NCI-H2107 treated with DMSO at 0.1 percent for 48 hours (cell line): ENCODE data around the gene IER5.
"Not testable (repeated sequence)": the region's sequence is repeated elsewhere in the genome, so short reads cannot be mapped to it uniquely, and the experiment has no call there.

ENCODE experiments used
- DNase-seq: peaks from one replicate; lab custom pipeline; 2025; ENCODE audit not compliant: unreplicated experiment; lab: John Stamatoyannopoulos, UW

The IER5 gene

DNA sequence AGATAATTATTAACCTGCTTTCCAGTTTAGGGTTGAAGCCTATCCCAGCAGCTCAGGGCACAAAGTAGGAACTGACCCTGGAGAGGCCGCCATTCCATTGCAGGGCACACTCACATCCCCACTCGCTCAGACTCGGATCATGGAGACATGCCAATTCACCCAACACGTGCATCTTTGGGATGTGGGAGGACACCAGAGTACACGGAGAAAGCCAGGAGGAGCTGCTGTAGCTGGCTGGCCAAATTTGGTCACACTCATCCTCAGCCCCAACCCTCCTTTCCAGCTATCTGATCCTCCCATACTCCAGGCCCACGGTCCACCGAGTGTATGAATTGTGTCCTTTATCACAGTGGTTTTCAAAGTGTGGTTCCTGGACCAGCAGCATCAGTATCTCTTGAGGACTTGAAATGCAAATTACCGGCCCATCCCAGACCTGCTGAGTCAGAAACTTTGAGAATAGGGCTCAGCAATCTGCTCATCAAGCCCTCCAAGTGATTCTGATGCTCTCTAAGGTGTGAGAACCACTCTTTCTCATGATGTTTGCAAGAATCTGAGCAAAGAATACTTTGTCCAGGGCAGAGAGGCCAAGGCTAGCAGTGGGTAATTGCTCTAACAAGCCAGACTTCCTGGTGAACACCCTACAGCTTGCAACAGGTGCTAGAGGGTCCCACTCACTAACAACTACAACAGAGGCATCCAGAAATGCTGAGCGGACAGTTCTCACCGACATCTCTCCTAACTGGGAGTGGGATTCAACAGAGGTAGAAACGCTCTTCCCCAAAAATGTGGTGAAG lies 26.3 kb downstream of the IER5 start:
- DNase-seq: no peak

- no peak for DNase-seq
Observed at GRCh38 chr1:181115368-181115684, 26.8 kb downstream of the IER5 start.

- DNase-seq: not testable (repeated sequence)
Observed at GRCh38 chr1:181115971-181116370, 27.5 kb downstream of the IER5 start.

- DNase-seq: no peak
Observed at GRCh38 chr1:181116819-181117390, 28.4 kb downstream of the IER5 start.

- DNase-seq: no peak
Observed at GRCh38 chr1:181117648-181118449, 29.3 kb downstream of the IER5 start.

DNA sequence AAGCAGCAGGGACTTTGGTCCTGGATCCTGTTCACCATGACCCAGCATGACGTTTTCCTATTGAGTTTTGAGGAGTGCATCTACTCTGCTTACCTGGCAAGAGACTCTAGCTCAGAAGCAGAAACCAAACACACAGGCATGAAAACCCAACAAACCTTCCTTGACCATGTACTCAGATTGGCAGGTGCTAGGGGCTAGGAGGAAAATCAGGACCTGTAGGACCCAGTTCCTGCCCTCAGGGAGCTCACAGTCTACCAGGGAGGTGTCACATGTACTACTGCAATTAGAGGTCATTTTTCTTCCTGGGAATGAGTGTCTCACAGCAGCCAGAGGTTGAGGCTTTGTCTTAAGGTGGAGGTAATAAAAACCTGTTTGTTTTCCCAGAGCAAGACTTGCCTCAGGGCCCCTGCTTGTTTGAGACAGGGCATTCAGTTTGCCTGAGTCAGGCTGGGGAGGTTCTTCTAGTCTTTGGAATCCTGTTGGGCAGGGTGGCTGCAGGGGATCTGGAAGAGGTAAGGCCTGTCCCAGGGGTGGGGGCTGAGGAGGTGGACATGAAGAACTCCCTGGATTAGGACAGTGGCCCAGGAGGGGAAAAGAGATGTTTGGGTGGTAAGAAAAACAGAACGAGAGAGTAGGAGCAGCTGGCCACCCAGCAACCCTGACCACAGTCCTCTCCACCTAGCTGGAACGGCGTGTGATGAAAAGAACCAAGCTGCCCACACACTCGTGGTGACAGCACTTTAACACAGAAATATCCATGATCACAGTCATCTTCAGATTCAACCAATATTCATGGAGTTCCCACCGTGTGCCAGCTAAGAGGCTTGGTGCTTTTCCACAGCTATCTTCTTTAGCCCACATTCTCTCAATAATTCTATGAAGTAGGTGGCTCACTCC lies 30.8 kb downstream of the IER5 start:
- DNase-seq: no peak

GRCh38 chr1:181120924-181121323 lies 32.4 kb downstream of the IER5 start:
- DNase-seq: no peak

GRCh38 chr1:181121498-181121897 lies 33.0 kb downstream of the IER5 start:
- no peak for DNase-seq

DNA sequence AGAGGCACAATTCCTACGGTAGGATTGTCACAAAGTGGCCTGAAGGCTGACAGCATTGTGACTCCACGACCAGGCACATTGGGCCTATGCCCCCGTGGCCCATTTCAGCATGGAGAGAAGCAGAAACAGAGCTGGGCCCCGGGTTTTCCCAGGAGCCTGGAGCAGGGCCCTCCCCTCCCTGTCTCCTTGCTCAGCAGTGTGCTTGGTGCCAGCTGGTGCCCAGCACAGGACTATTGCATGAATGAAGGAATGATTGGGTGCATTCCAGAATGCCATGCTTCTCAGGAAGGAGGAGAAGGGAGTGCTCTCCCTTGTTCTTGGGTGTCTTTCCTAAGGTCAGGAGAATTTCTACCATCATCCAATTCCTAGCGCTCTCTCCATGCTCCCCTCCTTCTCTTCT lies 33.7 kb downstream of the IER5 start:
- no peak for DNase-seq

DNA sequence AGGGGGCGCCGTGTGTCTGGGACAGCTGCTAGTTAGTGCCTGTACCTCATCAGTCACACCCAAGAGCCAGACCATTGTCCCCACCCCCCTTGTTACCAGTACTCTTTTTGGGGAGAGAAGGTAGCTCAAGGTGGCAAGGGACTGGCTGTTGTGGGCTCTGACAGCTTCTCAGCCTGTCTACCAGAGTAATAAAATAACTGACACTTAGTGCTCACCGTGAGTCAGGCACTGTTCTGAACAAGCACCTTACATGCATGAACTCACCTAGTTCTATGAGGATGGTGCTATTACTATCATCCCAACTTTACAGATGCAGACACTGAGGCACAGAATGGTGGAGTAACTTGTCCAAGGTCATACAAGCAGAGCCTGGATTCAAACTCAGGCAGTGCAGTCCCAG lies 34.7 kb downstream of the IER5 start:
- DNase-seq: no peak

GRCh38 chr1:181124291-181124751 lies 35.8 kb downstream of the IER5 start:
- no peak for DNase-seq

GRCh38 chr1:181126289-181126688 lies 37.8 kb downstream of the IER5 start:
- DNase-seq: no peak

DNA sequence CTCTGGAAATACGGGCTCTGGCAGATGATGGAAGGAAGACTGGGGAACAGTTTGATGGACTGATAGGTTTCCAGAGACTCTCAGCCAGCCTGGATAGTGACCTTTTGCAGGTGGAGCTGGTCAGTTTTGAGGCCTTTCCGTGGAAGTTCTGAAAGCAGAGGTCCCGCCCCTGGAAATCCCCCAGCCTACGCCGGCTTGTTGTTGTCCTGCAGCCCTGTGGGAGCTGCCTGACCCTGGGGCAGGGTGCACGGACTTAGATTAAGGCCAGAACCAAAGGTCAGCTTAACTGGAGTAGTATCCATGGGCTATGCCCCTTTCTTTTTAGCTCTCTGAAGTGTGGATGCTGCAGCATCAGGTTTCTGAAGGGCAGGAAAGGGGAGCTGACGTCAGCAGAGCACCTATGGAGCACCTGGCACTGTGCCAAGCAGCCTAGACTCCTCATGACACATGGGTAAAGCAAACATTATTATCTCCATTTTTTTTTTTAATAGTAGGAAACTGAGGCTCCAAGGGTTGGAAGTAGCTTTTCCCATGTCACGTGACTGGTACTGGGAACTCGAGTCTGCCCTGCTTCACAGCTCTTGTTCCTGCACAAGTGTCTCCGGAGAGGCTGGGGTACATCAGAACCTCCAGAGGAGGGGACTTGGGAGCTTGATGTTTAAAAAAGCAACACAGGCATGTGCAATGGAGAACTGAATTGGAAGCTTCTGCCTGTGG lies 38.5 kb downstream of the IER5 start:
- peak; percentile 95 for DNase-seq

GRCh38 chr1:181127898-181128453 lies 39.5 kb downstream of the IER5 start:
- no peak for DNase-seq

- no peak for DNase-seq
Observed at GRCh38 chr1:181128592-181129497, 40.3 kb downstream of the IER5 start.

DNA sequence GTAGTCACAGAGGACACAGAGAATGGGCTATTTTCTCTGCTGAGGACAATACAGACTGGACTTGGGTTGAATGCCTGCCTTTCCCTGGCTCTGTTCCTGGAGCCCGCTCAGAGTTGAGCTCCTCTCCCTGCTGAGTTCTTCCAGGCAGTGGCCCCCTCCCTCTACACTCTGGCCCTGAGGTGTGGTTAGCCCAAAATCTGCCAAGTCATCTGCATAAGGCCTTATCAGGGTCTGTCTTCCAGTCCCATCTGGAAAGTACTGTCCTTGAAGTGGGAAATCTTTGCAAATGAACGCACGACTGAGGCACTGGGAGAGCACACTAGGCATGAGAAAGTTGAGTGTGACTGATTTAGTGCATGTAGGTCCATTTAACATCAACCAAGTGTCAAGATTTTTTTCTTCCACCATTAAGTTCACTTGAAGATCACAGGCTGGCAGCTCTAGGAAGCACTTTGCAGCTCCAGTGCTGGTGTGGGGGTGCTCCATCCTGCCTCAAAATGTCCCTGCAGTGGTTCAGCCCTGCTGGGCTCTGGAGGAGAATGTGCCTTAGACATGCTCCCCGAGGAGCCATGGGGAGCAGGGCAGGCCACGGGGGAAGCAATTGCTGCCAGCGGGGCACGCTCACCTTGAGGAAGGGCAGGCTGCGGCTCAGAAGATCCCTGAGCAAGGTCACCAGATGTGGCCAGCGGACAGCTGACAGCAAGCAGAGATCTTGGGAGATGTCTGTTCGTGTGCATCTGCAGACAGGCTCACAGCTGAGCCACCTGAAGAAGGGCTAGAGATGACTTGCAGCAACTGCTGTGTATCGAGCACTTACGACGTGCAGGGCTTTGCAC lies 41.5 kb downstream of the IER5 start:
- DNase-seq: no peak

DNA sequence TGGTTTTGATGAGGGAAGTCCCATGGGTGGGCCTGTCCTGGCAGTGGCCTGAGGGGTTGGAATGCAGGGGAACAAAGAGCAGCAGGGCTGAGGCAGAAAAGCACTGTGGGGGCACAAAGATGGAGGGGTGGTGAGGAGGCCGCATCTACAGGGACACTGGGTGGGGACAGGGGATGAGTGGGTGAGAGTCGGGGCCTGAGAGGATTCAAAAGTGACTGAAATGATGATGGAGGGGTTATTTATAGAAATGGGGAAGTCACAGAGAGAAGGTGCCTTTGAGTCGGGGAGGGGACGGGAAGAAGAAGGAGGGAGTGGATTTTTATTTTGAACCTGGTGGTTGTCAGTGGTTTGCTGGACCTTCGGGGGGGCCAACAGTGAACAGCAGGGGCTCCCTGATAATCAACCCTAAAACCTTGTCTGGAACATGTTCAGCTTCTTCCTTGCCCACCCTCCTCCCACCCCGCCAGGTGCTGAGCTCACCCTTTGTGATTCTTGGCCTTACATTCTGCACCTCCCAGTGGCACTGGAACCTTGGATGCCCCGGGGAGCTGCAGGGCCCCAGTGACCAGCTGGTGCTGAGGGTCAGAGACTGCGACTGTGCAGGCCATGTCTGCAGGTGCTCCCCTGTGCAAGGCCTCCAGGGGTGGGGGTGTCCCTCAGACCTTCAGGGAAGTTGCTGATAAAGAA lies 42.9 kb downstream of the IER5 start:
- no peak for DNase-seq
